Mesothelial cell of epicardium (in vitro differentiated cells): ENCODE measurements around the gene NR5A1. TPM values are rescaled to one million over a fixed set of nuclear protein-coding genes. Genes with fewer than 3 reads are reported as not detected.

ENCODE experiments used
- DNase-seq, 2 experiments: peaks; one replicate each; pipeline ENCODE4 v3.0.0; 2021; ENCODE audit warnings: low spot score in 2 of 2; ENCODE audit not compliant: unreplicated experiment in 2 of 2
- H3K27ac Mint-ChIP-seq: 2 replicates; pipeline ENCODE4 v1.8.0; 2021; ENCODE audit warnings: mixed read lengths
- H3K27me3 Mint-ChIP-seq: 2 replicates; pipeline ENCODE4 v1.8.0; 2021; ENCODE audit warnings: low read depth, mixed read lengths
- H3K36me3 Mint-ChIP-seq: 2 replicates; pipeline ENCODE4 v1.8.0; 2021; ENCODE audit warnings: mixed read lengths
- H3K4me1 Mint-ChIP-seq: 2 replicates; pipeline ENCODE4 v1.8.0; 2021; ENCODE audit warnings: mixed read lengths
- H3K4me3 Mint-ChIP-seq: 2 replicates; pipeline ENCODE4 v1.8.0; 2021; ENCODE audit warnings: mild to moderate bottlenecking, moderate library complexity, mixed read lengths
- H3K9me3 Mint-ChIP-seq: 2 replicates; pipeline ENCODE4 v1.8.0; 2021; ENCODE audit warnings: mixed read lengths
- total RNA-seq: library from RNA; stranded (reverse); gene quantifications from 3 replicates; pipeline ENCODE4 v1.2.1, GENCODE V29; 2021
- TF ChIP-seq, protein P1 (sequence below): fragments of 200-600 bp; sonication (generic); IDR thresholded peaks from one replicate; pipeline ENCODE4 v1.5.0; 2021; ENCODE audit warnings: antibody characterized with exemption; ENCODE audit not compliant: unreplicated experiment

The NR5A1 gene
- total RNA-seq, 1 donor from 2014 or later: 0.25 TPM

DNA sequence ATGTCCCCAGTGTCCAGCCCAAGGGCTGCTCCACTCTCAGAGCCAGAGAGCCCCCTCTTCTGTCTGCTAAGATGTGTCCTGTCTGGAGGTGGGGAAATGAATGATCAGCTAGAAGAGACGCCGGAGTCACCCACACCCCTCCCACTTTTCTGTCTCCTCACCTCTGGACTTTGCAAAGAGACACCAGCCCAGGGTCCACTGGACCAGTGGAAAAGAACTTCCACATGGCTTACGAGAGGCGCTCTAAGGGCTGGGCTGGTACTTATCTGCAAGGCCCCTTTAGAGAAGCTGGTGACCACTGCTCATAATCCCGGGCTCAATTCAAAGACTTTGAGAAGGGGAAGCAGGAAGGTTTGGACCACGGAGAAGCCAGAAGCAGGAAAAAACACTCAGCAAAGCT is 9.2 kb downstream of the NR5A1 start:
- Mint-ChIP-seq H3K4me1 (peaks cover under 1% of the 10 kb centered on the region), H3K27ac (no peak overlapping the region), H3K27me3 (peaks cover 60% of the 10 kb centered on the region), H3K36me3 (no peaks in the 10 kb centered on the region), H3K4me3 (no peak overlapping the region), H3K9me3 (no peaks in the 10 kb centered on the region)
- TF ChIP-seq, protein P1, sequence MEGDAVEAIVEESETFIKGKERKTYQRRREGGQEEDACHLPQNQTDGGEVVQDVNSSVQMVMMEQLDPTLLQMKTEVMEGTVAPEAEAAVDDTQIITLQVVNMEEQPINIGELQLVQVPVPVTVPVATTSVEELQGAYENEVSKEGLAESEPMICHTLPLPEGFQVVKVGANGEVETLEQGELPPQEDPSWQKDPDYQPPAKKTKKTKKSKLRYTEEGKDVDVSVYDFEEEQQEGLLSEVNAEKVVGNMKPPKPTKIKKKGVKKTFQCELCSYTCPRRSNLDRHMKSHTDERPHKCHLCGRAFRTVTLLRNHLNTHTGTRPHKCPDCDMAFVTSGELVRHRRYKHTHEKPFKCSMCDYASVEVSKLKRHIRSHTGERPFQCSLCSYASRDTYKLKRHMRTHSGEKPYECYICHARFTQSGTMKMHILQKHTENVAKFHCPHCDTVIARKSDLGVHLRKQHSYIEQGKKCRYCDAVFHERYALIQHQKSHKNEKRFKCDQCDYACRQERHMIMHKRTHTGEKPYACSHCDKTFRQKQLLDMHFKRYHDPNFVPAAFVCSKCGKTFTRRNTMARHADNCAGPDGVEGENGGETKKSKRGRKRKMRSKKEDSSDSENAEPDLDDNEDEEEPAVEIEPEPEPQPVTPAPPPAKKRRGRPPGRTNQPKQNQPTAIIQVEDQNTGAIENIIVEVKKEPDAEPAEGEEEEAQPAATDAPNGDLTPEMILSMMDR: no peak
- DNase-seq: no peak

GRCh38 chr9:124497441-124497840 is 9.8 kb downstream of the NR5A1 start:
- H3K27me3 Mint-ChIP-seq: peaks cover 54% of the 10 kb centered on the region
- DNase-seq: no peak
- no peaks in the 10 kb centered on the region for H3K4me1 Mint-ChIP-seq
- no peaks in the 10 kb centered on the region for H3K9me3 Mint-ChIP-seq
- TF ChIP-seq, protein P1: no peak
- H3K4me3 Mint-ChIP-seq: no peak overlapping the region
- H3K36me3 Mint-ChIP-seq: no peaks in the 10 kb centered on the region
- H3K27ac Mint-ChIP-seq: no peak overlapping the region

DNA sequence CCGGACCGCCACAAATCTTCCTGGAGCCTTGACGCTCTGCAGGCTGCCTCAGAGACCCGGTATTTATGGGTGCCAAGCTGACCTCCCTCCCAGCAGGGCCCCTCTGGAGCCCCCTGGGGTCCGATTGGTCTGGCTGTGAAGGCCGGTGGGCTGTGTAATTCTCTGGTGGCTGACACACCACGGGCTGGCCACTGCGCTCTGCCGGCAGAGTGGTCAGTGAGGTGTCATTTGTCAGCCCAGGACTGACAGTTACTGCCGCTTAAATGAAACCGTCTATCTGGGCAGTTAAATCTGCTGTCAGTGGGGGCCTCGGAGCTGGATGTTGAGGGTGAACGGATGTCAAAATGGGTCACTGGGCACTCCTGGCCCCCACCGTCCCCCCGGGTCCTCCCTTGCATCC is 10.7 kb downstream of the NR5A1 start:
- Mint-ChIP-seq H3K36me3 (no peaks in the 10 kb centered on the region), H3K27ac (no peak overlapping the region), H3K4me1 (no peaks in the 10 kb centered on the region), H3K4me3 (no peak overlapping the region), H3K9me3 (no peaks in the 10 kb centered on the region), H3K27me3 (peaks cover 46% of the 10 kb centered on the region)
- DNase-seq: no peak
- TF ChIP-seq, protein P1: no peak

- no peaks in the 10 kb centered on the region for H3K4me1 Mint-ChIP-seq
- H3K9me3 Mint-ChIP-seq: no peaks in the 10 kb centered on the region
- no peaks in the 10 kb centered on the region for H3K36me3 Mint-ChIP-seq
- TF ChIP-seq, protein P1: no peak
- no peak overlapping the region for H3K27ac Mint-ChIP-seq
- H3K4me3 Mint-ChIP-seq: no peak overlapping the region
- no peak for DNase-seq
- H3K27me3 Mint-ChIP-seq: peaks cover 42% of the 10 kb centered on the region
Observed at GRCh38 chr9:124496075-124496449, 11.1 kb downstream of the NR5A1 start.

- Mint-ChIP-seq H3K4me3 (no peak overlapping the region), H3K9me3 (no peaks in the 10 kb centered on the region), H3K27ac (no peak overlapping the region), H3K36me3 (no peaks in the 10 kb centered on the region), H3K4me1 (no peaks in the 10 kb centered on the region), H3K27me3 (peaks cover 38% of the 10 kb centered on the region)
- no peak for DNase-seq
- TF ChIP-seq, protein P1: no peak
Observed at GRCh38 chr9:124495126-124496074, 11.8 kb downstream of the NR5A1 start.
